Glomerular endothelial cell (primary cell): ENCODE measurements around the gene PLA2G2D. TPM values are rescaled to one million over a fixed set of nuclear protein-coding genes. Genes with fewer than 3 reads are reported as not detected.
A peak's percentile ranks its signal among the peaks of the same experiment; 100 is the strongest.

Source experiments
- DNase-seq: peaks from one replicate; pipeline ENCODE4 v3.0.0-alpha.2; 2011; ENCODE audit warnings: low read depth, low spot score; ENCODE audit errors: extremely low read depth
- total RNA-seq: library from RNA; depleted of rRNA; stranded (reverse); fragments of >200 nt; gene quantifications from 2 replicates; pipeline ENCODE4 v1.2.3, GENCODE V29; 2015

The PLA2G2D gene
- total RNA-seq, 1 donor from 2014 or later: not detected

DNA sequence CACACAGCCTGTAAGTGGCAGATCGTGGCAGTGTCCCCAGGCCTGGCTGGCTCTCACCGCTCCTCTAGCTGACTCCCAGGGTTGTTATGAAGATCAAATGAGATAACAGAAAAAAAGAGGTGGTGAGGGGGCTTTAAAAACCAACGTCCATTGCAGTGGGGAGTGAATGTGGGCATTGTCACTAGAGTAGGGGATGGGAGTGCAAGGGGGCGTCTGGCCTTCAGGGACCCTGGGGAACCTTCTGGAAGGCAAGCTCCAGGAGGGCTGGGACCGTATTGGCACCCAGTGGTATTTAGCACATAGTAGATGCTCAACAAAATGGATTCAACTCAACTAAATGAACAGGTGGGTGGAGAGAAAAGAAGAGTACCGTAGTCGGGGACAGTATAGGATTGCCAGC lies 3.4 kb downstream of the PLA2G2D start:
- no peak for DNase-seq

GRCh38 chr1:20115479-20115878 lies 3.9 kb downstream of the PLA2G2D start:
- DNase-seq: no peak

- DNase-seq: no peak
Measured at GRCh38 chr1:20114021-20114648, 5.2 kb downstream of the PLA2G2D start.

DNA sequence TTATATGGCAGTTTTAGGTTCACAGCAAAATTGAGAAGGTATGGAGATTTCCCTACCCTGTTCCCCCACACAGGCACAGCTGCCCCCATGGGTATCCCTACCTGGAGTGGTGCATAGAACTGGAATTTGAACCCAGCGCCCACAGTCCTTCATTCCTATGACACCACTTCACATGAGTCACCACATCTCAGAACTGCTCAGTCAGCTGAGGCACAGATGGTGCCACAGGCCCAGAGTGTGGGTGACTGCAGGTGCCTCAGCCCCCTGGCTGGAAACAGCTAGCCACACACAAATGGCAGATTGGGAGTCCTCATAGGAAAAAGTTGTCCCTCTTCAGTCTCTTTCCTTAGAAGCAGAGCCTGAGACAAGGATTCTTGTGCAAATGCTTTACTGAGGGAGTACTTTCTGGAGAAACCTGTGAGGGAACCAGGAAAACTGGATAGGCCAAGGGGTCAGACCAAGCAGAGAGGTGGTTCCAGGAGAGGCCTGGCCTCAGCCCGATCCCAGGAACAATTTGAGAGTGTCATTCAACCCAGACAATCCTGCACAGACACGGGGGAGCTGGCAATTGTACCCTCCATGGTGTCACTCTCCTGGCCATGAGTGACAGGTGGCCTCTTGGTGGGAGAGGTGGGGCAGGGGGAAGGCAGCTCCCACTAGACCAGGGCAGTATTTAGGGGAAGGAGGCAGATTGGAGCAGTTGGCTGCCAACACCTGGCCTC lies 6.9 kb downstream of the PLA2G2D start:
- no peak for DNase-seq

DNA sequence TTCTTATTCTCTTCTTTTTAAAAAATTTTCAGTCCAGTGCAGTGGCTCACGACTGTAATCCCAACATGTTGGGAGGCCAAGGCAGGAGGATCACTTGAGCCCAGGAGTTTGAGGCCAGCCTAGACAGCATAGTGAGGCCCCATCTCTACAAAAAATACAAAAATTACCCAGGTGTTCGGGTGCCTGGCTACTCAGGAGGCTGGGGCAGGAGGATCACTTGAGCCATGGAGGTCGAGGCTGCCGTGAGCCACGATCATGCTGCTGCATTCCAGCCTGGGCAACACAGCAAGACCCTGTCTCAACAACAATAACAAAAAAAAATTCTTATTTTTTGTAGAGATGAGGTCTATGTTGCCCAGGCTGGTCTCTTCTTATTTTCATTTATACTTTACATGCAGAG lies 7.9 kb downstream of the PLA2G2D start:
- no peak for DNase-seq

- DNase-seq: peak; percentile 91
Measured at GRCh38 chr1:20110679-20111078, 8.7 kb downstream of the PLA2G2D start.

GRCh38 chr1:20109223-20109856 lies 10.0 kb downstream of the PLA2G2D start:
- DNase-seq: no peak

- no peak for DNase-seq
Measured at GRCh38 chr1:20108366-20109123, 10.8 kb downstream of the PLA2G2D start.

DNA sequence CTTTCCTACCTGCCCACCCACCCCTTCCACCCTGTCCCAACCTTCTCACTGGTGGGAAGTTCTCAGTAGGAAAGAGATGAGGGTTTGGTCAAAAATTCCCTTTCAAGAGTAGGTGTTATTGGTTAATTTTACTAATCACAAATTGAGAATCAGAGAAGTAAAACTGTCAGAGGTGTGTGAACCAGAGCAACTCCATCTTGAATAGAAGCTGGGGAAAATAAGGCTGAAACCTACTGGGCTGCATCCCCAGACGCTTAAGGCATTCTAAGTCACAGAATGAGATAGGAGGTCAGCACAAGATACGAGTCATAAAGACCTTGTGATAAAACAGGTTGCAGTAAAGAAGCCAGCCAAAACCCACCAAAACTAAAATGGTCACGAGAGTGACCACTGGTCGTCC lies 11.5 kb downstream of the PLA2G2D start:
- no peak for DNase-seq

DNA sequence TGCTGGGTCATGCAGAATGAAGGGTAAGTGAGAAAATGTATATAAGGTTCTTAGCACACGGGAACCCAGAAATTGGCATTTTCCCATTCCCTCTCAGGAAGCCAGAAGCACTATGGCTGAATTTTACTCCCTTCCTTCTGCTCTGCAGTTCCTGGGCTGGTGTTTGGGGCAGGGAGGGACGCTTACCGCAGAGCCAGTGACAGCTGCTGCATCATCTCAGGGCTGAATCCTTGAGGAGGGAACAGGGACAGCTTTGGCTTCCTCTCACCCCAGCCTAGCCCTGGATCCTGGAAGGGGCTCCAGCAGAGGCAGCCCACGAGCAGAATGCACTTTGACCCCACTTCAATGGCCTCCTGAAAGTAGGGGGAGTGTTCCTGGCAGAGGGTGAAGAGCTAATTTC lies 12.0 kb downstream of the PLA2G2D start:
- no peak for DNase-seq

DNA sequence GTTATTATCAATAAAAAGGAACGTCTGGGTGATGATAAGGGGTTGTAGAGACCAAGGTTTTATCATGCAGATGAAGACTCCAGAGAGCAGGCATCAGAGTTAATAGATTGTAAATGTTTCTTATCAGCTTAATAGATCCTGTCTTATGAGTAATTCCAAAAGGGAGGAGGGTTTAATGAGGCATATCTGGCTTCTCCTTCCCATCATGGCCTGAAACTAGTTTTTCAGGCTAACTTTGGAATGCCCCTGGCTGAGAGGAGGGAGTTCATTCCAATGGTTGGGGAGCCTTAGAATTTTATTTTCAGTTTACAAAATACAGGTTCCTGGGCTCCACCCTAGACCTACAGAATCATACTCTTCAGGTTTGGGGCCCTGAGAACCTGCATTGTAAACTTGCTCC lies 13.5 kb downstream of the PLA2G2D start:
- DNase-seq: no peak

DNA sequence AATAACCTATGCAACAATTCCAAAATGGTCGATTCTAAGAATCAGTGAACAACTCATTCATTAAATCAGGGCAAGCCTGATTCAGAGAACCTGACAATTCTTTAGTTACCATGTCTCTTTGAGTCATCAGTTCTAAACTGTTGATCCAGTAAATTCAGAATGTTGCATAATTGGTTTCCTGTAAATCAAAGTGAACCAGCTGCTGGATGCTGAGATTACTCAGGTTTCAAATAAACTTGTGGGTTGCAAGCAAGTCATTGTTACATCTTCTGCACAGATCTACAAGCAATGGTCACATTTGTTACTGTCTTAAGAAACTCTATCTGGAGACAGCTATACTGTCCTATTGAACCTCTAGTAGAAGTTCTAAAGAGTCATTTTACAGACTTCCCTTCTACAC lies 16.5 kb downstream of the PLA2G2D start:
- DNase-seq: no peak

DNA sequence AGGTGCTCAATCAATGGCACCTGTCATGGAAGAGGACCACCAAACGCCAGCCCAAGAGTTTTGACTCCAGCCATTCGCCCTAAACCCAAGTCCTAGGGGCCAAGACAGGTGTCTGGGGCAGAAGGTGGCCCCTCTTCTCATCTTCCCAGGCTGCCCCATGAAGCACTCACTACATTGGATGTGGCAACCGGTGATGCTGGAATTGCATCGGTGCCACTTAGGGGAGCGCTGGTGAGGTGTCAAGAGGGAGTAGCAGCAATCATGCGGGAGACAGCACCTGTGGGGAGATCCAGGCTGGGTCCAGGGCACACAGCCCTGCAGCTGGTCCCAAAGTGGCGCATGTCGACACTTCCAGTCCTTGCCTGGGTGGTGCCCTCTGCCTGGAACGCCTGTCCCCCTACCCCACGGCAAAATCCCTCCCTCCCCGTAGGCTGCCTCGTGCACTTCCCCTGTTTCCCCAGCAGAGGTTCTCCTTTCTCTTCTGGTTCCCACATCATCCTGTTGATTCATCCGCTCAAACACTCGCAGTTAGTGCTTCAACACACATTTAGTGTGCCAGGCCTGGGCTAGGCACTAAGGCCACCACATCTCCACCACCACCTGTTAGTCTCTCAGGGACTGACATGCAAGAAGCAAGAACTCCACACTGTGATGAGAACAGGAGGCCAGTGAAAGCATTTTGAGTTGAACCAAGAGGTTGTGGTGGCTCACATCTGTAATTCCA lies 18.5 kb downstream of the PLA2G2D start:
- DNase-seq: peak; percentile 39

DNA sequence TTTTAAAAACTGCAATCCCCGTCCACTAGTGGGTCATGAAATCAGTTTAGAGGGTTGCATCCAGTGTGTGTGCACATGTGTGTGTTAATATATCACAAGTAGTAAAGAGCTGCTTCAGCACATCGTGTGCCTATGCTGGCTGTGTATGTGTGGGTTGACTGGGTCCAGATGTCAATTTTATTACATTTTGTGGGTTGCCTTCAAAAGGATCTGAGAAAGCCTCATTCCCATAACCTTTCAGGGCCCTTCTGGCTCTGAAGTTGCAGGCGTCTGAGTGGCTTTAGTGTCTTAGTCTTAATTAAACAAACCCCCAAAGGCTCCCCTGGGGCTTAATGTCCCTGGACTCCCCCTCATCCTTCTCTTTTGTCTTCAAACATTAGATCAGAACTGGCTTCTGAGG lies 19.8 kb downstream of the PLA2G2D start:
- DNase-seq: no peak

- DNase-seq: no peak
Measured at GRCh38 chr1:20096840-20097447, 22.4 kb downstream of the PLA2G2D start.

DNA sequence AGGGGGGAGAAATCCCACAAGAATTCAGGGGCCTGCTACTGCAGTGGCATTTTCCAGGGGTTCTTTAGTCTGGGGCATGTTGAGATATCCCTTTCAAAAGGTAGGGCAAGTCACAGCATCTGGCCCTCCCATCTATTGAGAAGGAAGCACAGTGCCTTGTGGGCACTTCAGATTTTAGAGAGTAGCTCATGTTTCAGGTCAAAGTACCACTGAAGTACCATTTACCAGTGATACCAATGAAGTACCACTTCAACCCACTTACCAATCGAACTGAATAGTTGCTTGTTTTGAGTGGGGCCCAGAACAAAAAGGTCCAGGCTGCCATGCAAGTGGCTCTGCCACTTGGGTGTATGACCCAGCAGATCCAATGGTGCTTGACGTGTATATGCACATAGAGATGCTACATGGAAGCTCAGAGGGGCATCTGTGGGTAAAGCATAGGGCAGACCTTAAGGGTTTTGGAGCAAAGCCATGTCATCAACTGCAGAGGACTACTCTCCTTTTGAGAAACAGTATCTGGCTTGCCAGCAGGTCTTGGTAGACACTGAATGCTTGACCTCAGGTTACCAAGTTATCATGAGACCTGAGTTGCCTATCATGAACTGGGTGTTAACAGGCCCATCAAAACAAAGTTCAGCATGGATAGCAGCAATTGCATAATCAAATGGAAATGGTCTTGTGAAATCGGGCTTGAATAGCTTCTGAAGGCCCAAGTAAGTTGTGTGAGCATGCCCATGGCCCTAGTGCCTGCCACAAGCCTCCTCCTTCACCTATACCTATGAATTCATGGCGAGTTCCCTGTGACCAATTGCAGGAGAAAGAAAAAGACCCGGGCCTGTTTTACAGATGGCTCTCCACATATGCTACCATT lies 23.5 kb downstream of the PLA2G2D start:
- no peak for DNase-seq

- DNase-seq: no peak
Measured at GRCh38 chr1:20093940-20094391, 25.4 kb downstream of the PLA2G2D start.

- DNase-seq: no peak
Measured at GRCh38 chr1:20093303-20093702, 26.0 kb downstream of the PLA2G2D start.

GRCh38 chr1:20090641-20091040 lies 28.7 kb downstream of the PLA2G2D start:
- no peak for DNase-seq
